Parathyroid adenoma (tissue), 2 donors: Measurements from ENCODE around the gene USP10.

Source experiments
- H2AFZ ChIP-seq: fragments of 300-600 bp; sonication (generic); one replicate; pipeline ENCODE4 v1.7.0; 2017; ENCODE audit warnings: antibody characterized with exemption, mild to moderate bottlenecking
- H3K27ac ChIP-seq: fragments of 300-600 bp; sonication (generic); one replicate; pipeline ENCODE4 v1.7.0; 2017
- H3K27me3 ChIP-seq: fragments of 300-600 bp; sonication (generic); one replicate; pipeline ENCODE4 v1.7.0; 2017; ENCODE audit warnings: low read length; ENCODE audit not compliant: control insufficient read depth, insufficient read depth
- H3K36me3 ChIP-seq: fragments of 300-600 bp; sonication (generic); one replicate; pipeline ENCODE4 v1.7.0; 2017; ENCODE audit warnings: low read length; ENCODE audit not compliant: control insufficient read depth, insufficient read depth
- H3K4me1 ChIP-seq: fragments of 300-600 bp; sonication (generic); one replicate; pipeline ENCODE4 v1.7.0; 2017; ENCODE audit warnings: control low read depth
- H3K4me2 ChIP-seq: fragments of 300-600 bp; sonication (generic); one replicate; pipeline ENCODE4 v1.7.0; 2017; ENCODE audit warnings: low read length
- H3K4me3 ChIP-seq: fragments of 300-600 bp; sonication (generic); one replicate; pipeline ENCODE4 v1.7.0; 2017; ENCODE audit warnings: low read depth, low read length
- H3K79me2 ChIP-seq: fragments of 300-600 bp; sonication (generic); one replicate; pipeline ENCODE4 v1.7.0; 2017; ENCODE audit warnings: control low read depth
- H3K9ac ChIP-seq: fragments of 300-600 bp; sonication (generic); one replicate; pipeline ENCODE4 v1.7.0; 2017; ENCODE audit warnings: mild to moderate bottlenecking
- H3K9me3 ChIP-seq: fragments of 300-600 bp; sonication (generic); one replicate; pipeline ENCODE4 v1.7.0; 2017; ENCODE audit warnings: low read length; ENCODE audit not compliant: control insufficient read depth
- TF ChIP-seq, protein P1 (sequence below): fragments of 300-600 bp; sonication (generic); IDR thresholded peaks from one replicate; pipeline ENCODE4 v1.7.0; 2017; ENCODE audit warnings: antibody characterized with exemption, mild to moderate bottlenecking
- donor health status: primary hyperparathyroidism.

The USP10 gene

GRCh38 chr16:84673203-84673535 lies 26.6 kb upstream of the USP10 start:
- Histone ChIP-seq H3K36me3 (no peaks in the 10 kb centered on the region), H3K27me3 (no peaks in the 10 kb centered on the region), H3K4me1 (peaks cover 3% of the 10 kb centered on the region), H3K9me3 (no peaks in the 10 kb centered on the region), H3K9ac (no peak overlapping the region), H3K79me2 (no peaks in the 10 kb centered on the region), H3K4me3 (no peak overlapping the region), H2AFZ (no peak overlapping the region), H3K27ac (no peak overlapping the region), H3K4me2 (no peak overlapping the region)
- TF ChIP-seq, protein P1, sequence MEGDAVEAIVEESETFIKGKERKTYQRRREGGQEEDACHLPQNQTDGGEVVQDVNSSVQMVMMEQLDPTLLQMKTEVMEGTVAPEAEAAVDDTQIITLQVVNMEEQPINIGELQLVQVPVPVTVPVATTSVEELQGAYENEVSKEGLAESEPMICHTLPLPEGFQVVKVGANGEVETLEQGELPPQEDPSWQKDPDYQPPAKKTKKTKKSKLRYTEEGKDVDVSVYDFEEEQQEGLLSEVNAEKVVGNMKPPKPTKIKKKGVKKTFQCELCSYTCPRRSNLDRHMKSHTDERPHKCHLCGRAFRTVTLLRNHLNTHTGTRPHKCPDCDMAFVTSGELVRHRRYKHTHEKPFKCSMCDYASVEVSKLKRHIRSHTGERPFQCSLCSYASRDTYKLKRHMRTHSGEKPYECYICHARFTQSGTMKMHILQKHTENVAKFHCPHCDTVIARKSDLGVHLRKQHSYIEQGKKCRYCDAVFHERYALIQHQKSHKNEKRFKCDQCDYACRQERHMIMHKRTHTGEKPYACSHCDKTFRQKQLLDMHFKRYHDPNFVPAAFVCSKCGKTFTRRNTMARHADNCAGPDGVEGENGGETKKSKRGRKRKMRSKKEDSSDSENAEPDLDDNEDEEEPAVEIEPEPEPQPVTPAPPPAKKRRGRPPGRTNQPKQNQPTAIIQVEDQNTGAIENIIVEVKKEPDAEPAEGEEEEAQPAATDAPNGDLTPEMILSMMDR: no peak

DNA sequence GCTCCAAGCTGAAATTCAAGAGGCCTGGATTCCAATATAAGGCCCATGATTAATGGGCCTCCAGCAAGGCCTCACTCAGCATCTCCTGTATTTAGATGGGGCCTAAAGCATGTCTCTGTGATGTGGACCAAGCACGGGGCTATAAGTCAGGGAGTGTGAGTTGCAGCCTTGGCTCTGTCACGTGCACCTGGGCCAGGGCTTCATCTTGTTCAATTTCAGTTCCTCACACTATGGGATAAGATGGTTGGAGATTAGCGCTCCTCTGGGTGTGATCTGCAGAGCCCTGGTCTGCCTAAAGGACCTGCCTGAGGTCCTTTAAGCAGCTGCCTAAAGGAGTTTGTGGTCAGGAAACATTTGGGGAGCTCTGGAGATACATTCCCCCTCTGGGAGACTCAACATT lies 26.2 kb upstream of the USP10 start:
- peaks cover 3% of the 10 kb centered on the region for H3K4me1 ChIP-seq
- no peaks in the 10 kb centered on the region for H3K9me3 ChIP-seq
- H3K9ac ChIP-seq: no peak overlapping the region
- H3K4me3 ChIP-seq: no peak overlapping the region
- no peaks in the 10 kb centered on the region for H3K36me3 ChIP-seq
- H3K4me2 ChIP-seq: no peak overlapping the region
- no peaks in the 10 kb centered on the region for H3K79me2 ChIP-seq
- H3K27ac ChIP-seq: no peak overlapping the region
- no peaks in the 10 kb centered on the region for H3K27me3 ChIP-seq
- no peak overlapping the region for H2AFZ ChIP-seq
- TF ChIP-seq, protein P1: no peak

DNA sequence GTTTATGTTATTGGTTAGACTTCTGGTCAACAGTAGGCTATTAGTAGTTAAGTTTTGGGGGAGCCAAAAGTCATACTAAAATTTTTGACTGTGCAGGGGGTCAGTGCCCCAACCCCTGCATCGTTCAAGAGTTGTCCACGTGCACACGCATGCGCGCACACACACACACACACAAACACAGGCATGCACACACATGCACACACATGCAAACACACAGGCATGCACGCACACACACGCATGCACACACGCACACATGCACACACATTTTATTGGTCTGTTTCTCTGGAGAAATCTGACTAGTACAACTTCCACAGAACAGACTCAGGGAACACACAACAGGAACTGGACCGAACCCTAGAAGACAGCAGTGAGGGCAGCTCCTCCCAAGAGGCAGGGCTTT lies 24.4 kb upstream of the USP10 start:
- Histone ChIP-seq H3K36me3 (no peaks in the 10 kb centered on the region), H3K4me3 (no peak overlapping the region), H3K9me3 (no peaks in the 10 kb centered on the region), H3K4me1 (peaks cover 3% of the 10 kb centered on the region), H3K4me2 (no peak overlapping the region), H2AFZ (no peak overlapping the region), H3K9ac (no peak overlapping the region), H3K79me2 (no peaks in the 10 kb centered on the region), H3K27ac (no peak overlapping the region), H3K27me3 (no peaks in the 10 kb centered on the region)
- TF ChIP-seq, protein P1: no peak

DNA sequence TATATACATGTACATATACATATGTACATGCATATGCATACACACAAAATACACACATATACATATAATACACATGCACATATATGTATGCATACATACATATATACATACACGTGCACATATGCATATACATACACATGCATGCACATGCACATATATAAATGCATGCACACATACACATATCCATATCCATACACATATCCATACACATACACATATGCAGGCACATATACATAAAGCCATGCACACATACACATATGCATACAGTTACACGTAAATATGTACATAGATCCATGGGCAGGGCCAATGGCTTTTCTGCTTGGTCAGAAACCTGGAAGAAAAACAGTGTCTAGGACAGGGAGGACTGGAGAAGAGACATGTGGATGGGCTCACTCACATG lies 23.9 kb upstream of the USP10 start:
- no peaks in the 10 kb centered on the region for H3K79me2 ChIP-seq
- no peaks in the 10 kb centered on the region for H3K9me3 ChIP-seq
- peaks cover 3% of the 10 kb centered on the region for H3K4me1 ChIP-seq
- no peaks in the 10 kb centered on the region for H3K27me3 ChIP-seq
- H3K36me3 ChIP-seq: no peaks in the 10 kb centered on the region
- H3K9ac ChIP-seq: no peak overlapping the region
- no peak overlapping the region for H3K4me3 ChIP-seq
- H3K4me2 ChIP-seq: no peak overlapping the region
- no peak overlapping the region for H3K27ac ChIP-seq
- TF ChIP-seq, protein P1: no peak
- no peak overlapping the region for H2AFZ ChIP-seq

DNA sequence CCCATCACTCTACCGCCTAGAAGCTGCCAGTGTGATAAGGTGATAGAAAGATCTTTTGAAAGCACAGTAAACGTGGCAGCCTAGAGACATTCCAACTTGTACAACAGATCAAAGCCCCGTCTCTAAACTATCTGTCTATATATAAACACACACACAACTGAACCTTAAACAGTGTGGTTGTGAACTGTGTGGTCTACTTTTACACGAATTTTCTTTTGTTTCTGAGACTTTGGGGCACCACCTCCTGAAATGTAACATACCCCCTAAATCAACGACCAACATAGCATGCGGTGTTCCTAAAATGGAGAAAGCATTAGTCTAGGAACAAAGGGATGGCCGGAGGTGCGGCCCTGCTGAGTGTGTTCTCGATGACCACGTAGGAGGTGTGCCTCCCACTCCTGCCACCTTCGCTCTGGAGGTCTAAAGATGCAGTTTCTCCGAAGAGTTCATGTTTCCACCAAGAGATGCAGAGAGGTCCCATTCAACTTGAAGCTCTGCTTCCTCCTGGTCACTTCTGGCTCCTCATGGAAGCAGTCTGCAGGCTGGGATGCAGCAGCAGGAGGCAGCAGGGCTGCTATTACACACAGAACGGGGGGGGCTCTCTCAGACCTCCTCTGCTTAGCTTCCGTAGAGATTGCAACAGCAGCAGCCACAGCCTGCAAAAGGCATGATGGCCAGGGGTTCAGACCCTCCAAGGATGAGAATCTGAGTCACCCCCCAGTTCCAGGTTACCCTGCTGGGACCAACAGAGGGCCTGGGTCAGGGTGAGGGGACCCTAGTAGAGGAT lies 22.6 kb upstream of the USP10 start:
- Histone ChIP-seq H3K9me3 (no peaks in the 10 kb centered on the region), H3K27ac (no peak overlapping the region), H3K27me3 (no peaks in the 10 kb centered on the region), H3K9ac (no peak overlapping the region), H3K4me1 (peaks cover 2% of the 10 kb centered on the region), H3K4me3 (no peak overlapping the region), H3K4me2 (no peak overlapping the region), H3K79me2 (no peaks in the 10 kb centered on the region), H3K36me3 (no peaks in the 10 kb centered on the region), H2AFZ (no peak overlapping the region)
- TF ChIP-seq, protein P1: no peak
